HepG2 (cell line): ENCODE data around the gene FAM174C. TPM values are rescaled to one million over a fixed set of nuclear protein-coding genes. Genes with fewer than 3 reads are reported as not detected.

Source experiments
- JARID2 ChIP-seq: sonication (generic); formaldehyde crosslinking; IDR thresholded peaks from 2 replicates; pipeline ENCODE4 v1.8.1; 2023; ENCODE audit warnings: missing genetic modification reagents, inconsistent platforms; ENCODE audit not compliant: insufficient replicate concordance
- KDM6A ChIP-seq: IDR thresholded peaks from 2 replicates; pipeline ENCODE4 v1.6.1; 2016; ENCODE audit warnings: low read depth
- KLF11 ChIP-seq: IDR thresholded peaks from 2 replicates; pipeline ENCODE4 v1.6.1; 2016; ENCODE audit warnings: missing compliant biosample characterization
- MAZ ChIP-seq, 2 experiments: sonication (generic) in 1 of 2; formaldehyde crosslinking in 1 of 2; IDR thresholded peaks; 2 replicates each; pipeline versions ENCODE4 v1.5.0 to v1.6.1; 2012 to 2020; ENCODE audit warnings: low read depth in 2 of 2, mild to moderate bottlenecking in 2 of 2, borderline replicate concordance in 1 of 2, improper control_type of control experiment in 1 of 2, low read length in 1 of 2, missing genetic modification reagents in 1 of 2, moderate library complexity in 1 of 2
- MED8 ChIP-seq: sonication (generic); formaldehyde crosslinking; IDR thresholded peaks from 2 replicates; pipeline ENCODE4 v1.8.1; 2023; ENCODE audit warnings: mild to moderate bottlenecking, missing genetic modification reagents; ENCODE audit not compliant: insufficient replicate concordance
- MEIS2 ChIP-seq: sonication (generic); formaldehyde crosslinking; IDR thresholded peaks from 2 replicates; pipeline ENCODE4 v1.9.0; 2021; ENCODE audit warnings: mild to moderate bottlenecking, missing genetic modification reagents
- MNT ChIP-seq: fragments of 450-650 bp; IDR thresholded peaks from 2 replicates; pipeline ENCODE4 v1.6.1; 2016
- PCBP2 ChIP-seq: fragments of 200-400 bp; formaldehyde crosslinking; optimal IDR thresholded peaks from 2 replicates; pipeline ENCODE3; 2018; ENCODE audit warnings: low read length, low read depth; ENCODE audit not compliant: poor library complexity, severe bottlenecking
- PRMT3 ChIP-seq: sonication (generic); formaldehyde crosslinking; IDR thresholded peaks from 2 replicates; pipeline ENCODE4 v1.8.1; 2022; ENCODE audit warnings: low read depth, mild to moderate bottlenecking, moderate library complexity, missing genetic modification reagents, borderline replicate concordance
- SMARCC2 ChIP-seq: fragments of 450-650 bp; IDR thresholded peaks from 2 replicates; pipeline ENCODE4 v1.6.1; 2017; ENCODE audit warnings: antibody characterized with exemption, mild to moderate bottlenecking
- STAT5B ChIP-seq: sonication (generic); formaldehyde crosslinking; IDR thresholded peaks from 2 replicates; pipeline ENCODE4 v1.4.0; 2020; ENCODE audit warnings: missing genetic modification reagents
- TAF1 ChIP-seq: sonication (generic); formaldehyde crosslinking; IDR thresholded peaks from 2 replicates; pipeline ENCODE4 v1.4.0; 2020; ENCODE audit warnings: missing genetic modification reagents
- TEF ChIP-seq: sonication (generic); formaldehyde crosslinking; IDR thresholded peaks from 2 replicates; pipeline ENCODE4 v1.5.0; 2020; ENCODE audit warnings: missing genetic modification reagents
- TFE3 ChIP-seq: IDR thresholded peaks from 2 replicates; pipeline ENCODE4 v1.6.1; 2016
- ZBTB37 ChIP-seq: sonication (generic); formaldehyde crosslinking; IDR thresholded peaks from 2 replicates; pipeline ENCODE4 v1.4.0; 2020; ENCODE audit warnings: mild to moderate bottlenecking, missing genetic modification reagents
- ZNF207 ChIP-seq: fragments of 450-650 bp; IDR thresholded peaks from 2 replicates; pipeline ENCODE4 v1.6.1; 2016; ENCODE audit warnings: antibody characterized with exemption, borderline replicate concordance
- ZNF431 ChIP-seq: sonication (generic); formaldehyde crosslinking; IDR thresholded peaks from 2 replicates; pipeline ENCODE4 v1.9.0; 2022; ENCODE audit warnings: missing genetic modification reagents, low read depth, mild to moderate bottlenecking, borderline replicate concordance
- ZNF510 ChIP-seq: sonication (generic); formaldehyde crosslinking; IDR thresholded peaks from 2 replicates; pipeline ENCODE4 v1.4.0; 2020; ENCODE audit warnings: low read depth, mild to moderate bottlenecking, missing genetic modification reagents
- ZNF790 ChIP-seq: sonication (generic); formaldehyde crosslinking; IDR thresholded peaks from 2 replicates; pipeline ENCODE4 v1.8.0; 2022; ENCODE audit warnings: missing genetic modification reagents, mild to moderate bottlenecking, borderline replicate concordance
- ZNF883 ChIP-seq: sonication (generic); formaldehyde crosslinking; IDR thresholded peaks from 2 replicates; pipeline ENCODE4 v1.5.1; 2020; ENCODE audit warnings: mild to moderate bottlenecking, missing genetic modification reagents; ENCODE audit errors: not compliant biosample characterization
- polyA plus RNA-seq, 8 experiments: library from polyadenylated mRNA; depleted of rRNA in 3 of 8; stranded (reverse) in 7 of 8; unstranded in 1 of 8; fragments of >200 nt; fragmentation: Illumina TruSeq in 4 of 8; extraction: Trizol in 4 of 8; gene quantifications; 2 replicates each; pipeline versions ENCODE4 v1.2.1 to v1.2.3, GENCODE V29; 2011 to 2016; ENCODE audit warnings: low read depth in 4 of 8, missing spikeins in 1 of 8, mixed read lengths in 1 of 8; ENCODE audit not compliant: insufficient read depth in 1 of 8
- total RNA-seq, 5 experiments: library from RNA; depleted of rRNA; stranded (reverse); fragments of >200 nt; fragmentation: Illumina TruSeq; extraction: Trizol; gene quantifications; 2 replicates each; pipeline ENCODE4 v1.2.3, GENCODE V29; 2016; ENCODE audit warnings: low read depth in 1 of 5
- TF ChIP-seq, protein P1 (sequence below): sonication (generic); formaldehyde crosslinking; IDR thresholded peaks from 2 replicates; pipeline ENCODE4 v1.9.0; 2021; ENCODE audit warnings: missing genetic modification reagents, mild to moderate bottlenecking, borderline replicate concordance

FAM174C gene
- total and polyA plus RNA-seq, 2 of the 13 experiments (the other 11 are each of a cell fraction or from before 2014, with no cell fraction given) = 19.5 to 31.3 TPM

DNA sequence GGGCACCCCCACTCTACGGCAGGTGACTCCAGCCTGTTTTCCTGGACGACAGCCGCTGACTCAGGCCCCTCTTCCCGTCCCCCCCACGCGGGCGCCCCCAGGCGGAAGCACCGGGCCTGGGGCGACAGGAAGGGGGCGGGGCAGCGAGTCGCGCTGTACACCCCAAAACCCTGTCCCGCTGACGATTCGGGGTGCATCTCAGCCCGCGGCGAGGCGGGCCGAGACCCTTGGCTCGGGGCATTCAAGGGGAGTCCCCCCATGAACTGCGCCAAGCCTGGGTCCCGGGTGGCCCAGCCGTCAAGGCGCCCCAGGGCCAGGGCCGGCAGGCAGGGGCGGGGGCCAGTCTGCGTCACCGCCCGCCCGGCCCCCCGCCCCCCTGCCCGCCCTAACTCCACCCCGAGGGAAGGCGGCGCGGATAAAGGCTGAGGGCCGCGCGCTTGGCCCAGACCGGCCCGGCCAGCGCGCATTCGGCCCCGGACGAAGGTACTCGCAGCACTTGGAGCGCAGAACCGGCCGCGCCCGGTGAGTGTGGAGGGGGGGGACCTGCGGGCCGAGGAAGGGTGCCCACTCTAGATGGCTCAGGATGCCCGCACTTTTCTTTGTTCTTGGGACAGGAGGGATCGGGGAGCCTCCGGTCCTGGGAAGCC, 27.1 kb upstream of the FAM174C start, which contains the start of gene MIDN (continued):
- TF ChIP-seq ZNF790 (CRISPR knock-in tag) = 0 out of 2 replicates have a peak, but pooled peaks have one; percentile 69
- peak; percentile 51; the same call in 1 of the 2 replicates for TF ChIP-seq ZNF431 (CRISPR knock-in tag)
- TF ChIP-seq MAZ (IDR thresholded peaks at IDR 0.05; ENCODE audit: borderline replicate concordance, low read depth, low read length) = peak; percentile 56
- no peak; the same call in none of the 2 replicates for TF ChIP-seq MAZ (CRISPR knock-in tag; IDR thresholded peaks at IDR 0.05; ENCODE audit: low read depth)
- no peak for TF ChIP-seq PCBP2
- TF ChIP-seq TEF (CRISPR knock-in tag) = peak; percentile 65; the same call in 1 of the 2 replicates
- peak; percentile 61 for TF ChIP-seq MEIS2 (CRISPR knock-in tag)
- peak; percentile 89 for TF ChIP-seq MED8 (CRISPR knock-in tag)
- no peak for TF ChIP-seq MNT
- no peak for TF ChIP-seq ZBTB37 (CRISPR knock-in tag)
- TF ChIP-seq ZNF510 = no peak
- TF ChIP-seq SMARCC2 = no peak
- TF ChIP-seq PRMT3 (CRISPR knock-in tag) = peak; percentile 71; the same call in 1 of the 2 replicates
- TF ChIP-seq KDM6A (CRISPR knock-in tag) = 0 out of 2 replicates have a peak, but pooled peaks have one; percentile 3
- 0 out of 2 replicates have a peak, but pooled peaks have one; percentile 19 for TF ChIP-seq KLF11 (CRISPR knock-in tag)
- TF ChIP-seq ZNF883 (CRISPR knock-in tag) = peak; percentile 12
- TF ChIP-seq JARID2 (CRISPR knock-in tag) = no peak
- no peak for TF ChIP-seq STAT5B
- TF ChIP-seq TAF1 = peak; percentile 76; the same call in 1 of the 2 replicates
- TF ChIP-seq, protein P1, sequence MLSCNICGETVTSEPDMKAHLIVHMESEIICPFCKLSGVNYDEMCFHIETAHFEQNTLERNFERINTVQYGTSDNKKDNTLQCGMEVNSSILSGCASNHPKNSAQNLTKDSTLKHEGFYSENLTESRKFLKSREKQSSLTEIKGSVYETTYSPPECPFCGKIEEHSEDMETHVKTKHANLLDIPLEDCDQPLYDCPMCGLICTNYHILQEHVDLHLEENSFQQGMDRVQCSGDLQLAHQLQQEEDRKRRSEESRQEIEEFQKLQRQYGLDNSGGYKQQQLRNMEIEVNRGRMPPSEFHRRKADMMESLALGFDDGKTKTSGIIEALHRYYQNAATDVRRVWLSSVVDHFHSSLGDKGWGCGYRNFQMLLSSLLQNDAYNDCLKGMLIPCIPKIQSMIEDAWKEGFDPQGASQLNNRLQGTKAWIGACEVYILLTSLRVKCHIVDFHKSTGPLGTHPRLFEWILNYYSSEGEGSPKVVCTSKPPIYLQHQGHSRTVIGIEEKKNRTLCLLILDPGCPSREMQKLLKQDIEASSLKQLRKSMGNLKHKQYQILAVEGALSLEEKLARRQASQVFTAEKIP (CRISPR knock-in tag) = no peak
- no peak for TF ChIP-seq ZNF207
- TF ChIP-seq TFE3 (CRISPR knock-in tag) = 0 out of 2 replicates have a peak, but pooled peaks have one; percentile 17
